Measurements from ENCODE around the gene AOX1.
"Not testable (repeated sequence)": the region's sequence is repeated elsewhere in the genome, so short reads cannot be mapped to it uniquely, and the experiment has no call there.

Gene AOX1

GRCh38 chr2:200624026-200624425 is 38.2 kb downstream of the AOX1 start:
- Histone ChIP-seq H3K4me3 (ENCODE audit: low read length) (no peak overlapping the region), H3K27me3 (ENCODE audit: insufficient read depth, low read length) (peaks cover 2% of the 10 kb centered on the region), H2AFZ (ENCODE audit: low read depth, low read length) (no peak overlapping the region), H3K4me1 (ENCODE audit: insufficient read depth, low read length) (no peaks in the 10 kb centered on the region), H3K9me3 (ENCODE audit: low read length) (no peaks in the 10 kb centered on the region), H3K36me3 (ENCODE audit: insufficient read depth, low read length) (no peaks in the 10 kb centered on the region)

GRCh38 chr2:200624658-200625057 is 38.8 kb downstream of the AOX1 start:
- Histone ChIP-seq H3K4me3 (ENCODE audit: low read length) (no peak overlapping the region), H3K9me3 (ENCODE audit: low read length) (no peaks in the 10 kb centered on the region), H3K36me3 (ENCODE audit: insufficient read depth, low read length) (no peaks in the 10 kb centered on the region), H3K27me3 (ENCODE audit: insufficient read depth, low read length) (peaks cover 2% of the 10 kb centered on the region), H3K4me1 (ENCODE audit: insufficient read depth, low read length) (no peaks in the 10 kb centered on the region), H2AFZ (ENCODE audit: low read depth, low read length) (no peak overlapping the region)

DNA sequence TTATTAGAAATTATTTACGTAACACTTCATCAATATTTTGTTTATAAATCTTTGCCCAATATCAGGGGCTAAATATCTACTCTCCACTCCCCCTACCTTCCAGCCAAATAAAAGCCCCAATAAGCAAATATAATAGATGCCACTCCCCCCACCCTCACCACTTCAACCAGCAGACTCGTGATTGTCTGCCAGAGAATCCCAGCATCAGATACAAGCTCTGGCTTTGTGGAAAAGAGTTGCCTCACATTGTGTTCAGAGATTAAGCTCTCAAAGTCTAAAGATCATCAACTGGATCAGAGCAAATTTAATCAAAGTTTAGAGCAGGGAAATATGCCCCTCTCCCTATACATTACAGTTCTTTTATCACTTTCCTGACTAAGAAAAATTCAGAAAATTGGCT is 39.5 kb downstream of the AOX1 start:
- H3K27me3 ChIP-seq (ENCODE audit: insufficient read depth, low read length) = peaks cover 4% of the 10 kb centered on the region
- no peak overlapping the region for H3K4me3 ChIP-seq (ENCODE audit: low read length)
- no peaks in the 10 kb centered on the region for H3K4me1 ChIP-seq (ENCODE audit: insufficient read depth, low read length)
- no peaks in the 10 kb centered on the region for H3K36me3 ChIP-seq (ENCODE audit: insufficient read depth, low read length)
- H2AFZ ChIP-seq (ENCODE audit: low read depth, low read length) = no peak overlapping the region
- H3K9me3 ChIP-seq (ENCODE audit: low read length) = no peaks in the 10 kb centered on the region

- no peaks in the 10 kb centered on the region for H3K36me3 ChIP-seq (ENCODE audit: insufficient read depth, low read length)
- no peaks in the 10 kb centered on the region for H3K4me1 ChIP-seq (ENCODE audit: insufficient read depth, low read length)
- no peaks in the 10 kb centered on the region for H3K9me3 ChIP-seq (ENCODE audit: low read length)
- no peak overlapping the region for H3K4me3 ChIP-seq (ENCODE audit: low read length)
- no peak overlapping the region for H2AFZ ChIP-seq (ENCODE audit: low read depth, low read length)
- H3K27me3 ChIP-seq (ENCODE audit: insufficient read depth, low read length) = peaks cover 4% of the 10 kb centered on the region
These were observed 40.1 kb downstream of the AOX1 start for GRCh38 chr2:200625958-200626363.

- peaks cover 4% of the 10 kb centered on the region for H3K27me3 ChIP-seq (ENCODE audit: insufficient read depth, low read length)
- no peaks in the 10 kb centered on the region for H3K36me3 ChIP-seq (ENCODE audit: insufficient read depth, low read length)
- H2AFZ ChIP-seq (ENCODE audit: low read depth, low read length) = no peak overlapping the region
- no peaks in the 10 kb centered on the region for H3K4me1 ChIP-seq (ENCODE audit: insufficient read depth, low read length)
- H3K9me3 ChIP-seq (ENCODE audit: low read length) = no peaks in the 10 kb centered on the region
- no peak overlapping the region for H3K4me3 ChIP-seq (ENCODE audit: low read length)
These were observed 41.4 kb downstream of the AOX1 start for GRCh38 chr2:200627110-200627770.

- not testable (repeated sequence) for H3K4me3 ChIP-seq (ENCODE audit: low read length); H3K36me3 ChIP-seq (ENCODE audit: insufficient read depth, low read length); H3K27me3 ChIP-seq (ENCODE audit: insufficient read depth, low read length); H3K9me3 ChIP-seq (ENCODE audit: low read length); H3K4me1 ChIP-seq (ENCODE audit: insufficient read depth, low read length); H2AFZ ChIP-seq (ENCODE audit: low read depth, low read length)
These were observed 42.6 kb downstream of the AOX1 start for GRCh38 chr2:200628461-200628860.

GRCh38 chr2:200631287-200631686 is 45.5 kb downstream of the AOX1 start:
- Histone ChIP-seq H3K4me3 (ENCODE audit: low read length) (no peak overlapping the region), H2AFZ (ENCODE audit: low read depth, low read length) (no peak overlapping the region), H3K9me3 (ENCODE audit: low read length) (no peaks in the 10 kb centered on the region), H3K4me1 (ENCODE audit: insufficient read depth, low read length) (no peaks in the 10 kb centered on the region), H3K27me3 (ENCODE audit: insufficient read depth, low read length) (peaks cover 4% of the 10 kb centered on the region), H3K36me3 (ENCODE audit: insufficient read depth, low read length) (no peaks in the 10 kb centered on the region)

DNA sequence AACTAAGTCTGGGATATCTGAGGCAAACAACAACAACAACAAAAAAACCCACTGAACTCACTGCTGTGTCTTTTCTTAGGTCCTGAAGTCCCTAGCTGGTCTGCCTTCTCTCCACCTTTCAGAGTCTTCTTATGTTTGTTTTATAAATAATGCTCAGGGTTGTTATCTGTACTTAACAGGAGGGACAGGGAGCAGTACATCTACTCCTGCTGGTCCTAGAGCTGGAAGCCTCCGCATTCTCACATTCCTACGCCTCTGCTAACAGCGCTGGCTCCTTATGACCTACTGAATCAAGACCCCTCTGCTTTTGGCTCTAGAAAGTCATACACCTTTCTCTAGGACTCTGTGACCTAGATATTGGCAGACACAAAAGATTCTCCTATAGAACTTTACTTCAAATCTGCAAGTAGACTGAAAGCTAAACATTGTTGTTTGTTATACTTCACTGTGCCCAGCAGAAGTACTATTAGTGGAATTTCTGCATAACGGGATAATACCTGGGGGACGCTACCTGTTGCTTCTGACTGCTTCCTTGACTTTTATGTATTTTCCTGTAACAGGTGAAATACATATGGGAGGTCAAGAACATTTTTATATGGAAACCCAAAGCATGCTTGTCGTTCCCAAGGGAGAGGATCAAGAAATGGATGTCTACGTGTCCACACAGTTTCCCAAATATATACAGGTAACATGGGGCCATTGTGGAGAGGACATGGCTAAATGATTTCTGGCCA is 48.6 kb downstream of the AOX1 start:
- H3K27me3 ChIP-seq (ENCODE audit: insufficient read depth, low read length) = peaks cover 2% of the 10 kb centered on the region
- no peaks in the 10 kb centered on the region for H3K4me1 ChIP-seq (ENCODE audit: insufficient read depth, low read length)
- no peak overlapping the region for H2AFZ ChIP-seq (ENCODE audit: low read depth, low read length)
- H3K9me3 ChIP-seq (ENCODE audit: low read length) = no peaks in the 10 kb centered on the region
- H3K36me3 ChIP-seq (ENCODE audit: insufficient read depth, low read length) = no peaks in the 10 kb centered on the region
- no peak overlapping the region for H3K4me3 ChIP-seq (ENCODE audit: low read length)

DNA sequence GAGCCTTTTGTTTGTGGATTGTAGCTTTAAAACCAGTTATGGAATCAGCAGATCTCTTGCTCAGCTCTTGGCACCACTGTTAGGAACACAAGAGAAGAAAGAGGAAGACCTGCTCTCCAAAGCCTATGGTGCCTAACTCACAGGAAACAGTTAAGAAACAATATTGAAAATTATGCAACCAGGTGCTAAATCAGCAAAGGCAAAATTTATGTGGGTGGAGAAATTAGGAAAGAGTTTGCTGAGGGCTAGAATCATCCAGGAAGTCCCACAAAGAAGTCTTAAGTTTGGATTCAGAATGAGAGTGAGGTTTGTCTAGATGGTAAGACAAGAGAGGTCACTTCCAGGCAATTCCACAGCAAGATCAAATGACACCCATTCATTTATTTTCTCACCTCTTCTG is 49.4 kb downstream of the AOX1 start:
- Histone ChIP-seq H3K4me1 (ENCODE audit: insufficient read depth, low read length) (no peaks in the 10 kb centered on the region), H3K9me3 (ENCODE audit: low read length) (no peaks in the 10 kb centered on the region), H3K36me3 (ENCODE audit: insufficient read depth, low read length) (no peaks in the 10 kb centered on the region)

GRCh38 chr2:200637901-200638300 is 52.1 kb downstream of the AOX1 start:
- Histone ChIP-seq H2AFZ (ENCODE audit: low read depth, low read length) (no peak overlapping the region), H3K27me3 (ENCODE audit: insufficient read depth, low read length) (no peaks in the 10 kb centered on the region), H3K36me3 (ENCODE audit: insufficient read depth, low read length) (no peaks in the 10 kb centered on the region), H3K4me1 (ENCODE audit: insufficient read depth, low read length) (no peaks in the 10 kb centered on the region), H3K4me3 (ENCODE audit: low read length) (no peak overlapping the region), H3K9me3 (ENCODE audit: low read length) (no peaks in the 10 kb centered on the region)

More for the DNA sequence above, 49.4 kb downstream of the AOX1 start:
- Histone ChIP-seq H3K4me3 (ENCODE audit: low read length) (no peak overlapping the region), H2AFZ (ENCODE audit: low read depth, low read length) (no peak overlapping the region), H3K27me3 (ENCODE audit: insufficient read depth, low read length) (no peaks in the 10 kb centered on the region)

GRCh38 chr2:200640176-200640575 is 54.4 kb downstream of the AOX1 start:
- Histone ChIP-seq H3K4me3 (ENCODE audit: low read length) (no peak overlapping the region), H3K27me3 (ENCODE audit: insufficient read depth, low read length) (no peaks in the 10 kb centered on the region), H3K36me3 (ENCODE audit: insufficient read depth, low read length) (no peaks in the 10 kb centered on the region), H3K4me1 (ENCODE audit: insufficient read depth, low read length) (no peaks in the 10 kb centered on the region), H2AFZ (ENCODE audit: low read depth, low read length) (no peak overlapping the region), H3K9me3 (ENCODE audit: low read length) (no peaks in the 10 kb centered on the region)

DNA sequence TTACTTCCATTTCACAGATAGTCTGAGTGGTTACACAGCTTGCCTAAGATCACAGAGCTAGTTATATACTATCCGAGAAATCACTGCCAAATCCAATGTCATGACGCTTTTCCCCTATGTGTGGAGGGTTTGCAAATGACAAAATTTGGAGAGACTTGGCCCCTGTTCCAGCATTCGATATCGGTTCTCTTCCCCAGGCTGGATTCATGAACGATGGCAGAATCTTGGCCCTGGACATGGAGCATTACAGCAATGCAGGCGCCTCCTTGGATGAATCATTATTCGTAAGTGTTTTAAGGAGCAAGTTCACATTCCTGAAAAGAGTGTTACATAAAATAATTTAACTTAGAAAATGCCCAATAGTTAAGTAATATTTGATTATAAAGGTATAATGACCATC is 55.1 kb downstream of the AOX1 start:
- Histone ChIP-seq H3K9me3 (ENCODE audit: low read length) (no peaks in the 10 kb centered on the region), H3K4me3 (ENCODE audit: low read length) (no peak overlapping the region), H3K36me3 (ENCODE audit: insufficient read depth, low read length) (no peaks in the 10 kb centered on the region), H2AFZ (ENCODE audit: low read depth, low read length) (no peak overlapping the region), H3K4me1 (ENCODE audit: insufficient read depth, low read length) (no peaks in the 10 kb centered on the region), H3K27me3 (ENCODE audit: insufficient read depth, low read length) (no peaks in the 10 kb centered on the region)

DNA sequence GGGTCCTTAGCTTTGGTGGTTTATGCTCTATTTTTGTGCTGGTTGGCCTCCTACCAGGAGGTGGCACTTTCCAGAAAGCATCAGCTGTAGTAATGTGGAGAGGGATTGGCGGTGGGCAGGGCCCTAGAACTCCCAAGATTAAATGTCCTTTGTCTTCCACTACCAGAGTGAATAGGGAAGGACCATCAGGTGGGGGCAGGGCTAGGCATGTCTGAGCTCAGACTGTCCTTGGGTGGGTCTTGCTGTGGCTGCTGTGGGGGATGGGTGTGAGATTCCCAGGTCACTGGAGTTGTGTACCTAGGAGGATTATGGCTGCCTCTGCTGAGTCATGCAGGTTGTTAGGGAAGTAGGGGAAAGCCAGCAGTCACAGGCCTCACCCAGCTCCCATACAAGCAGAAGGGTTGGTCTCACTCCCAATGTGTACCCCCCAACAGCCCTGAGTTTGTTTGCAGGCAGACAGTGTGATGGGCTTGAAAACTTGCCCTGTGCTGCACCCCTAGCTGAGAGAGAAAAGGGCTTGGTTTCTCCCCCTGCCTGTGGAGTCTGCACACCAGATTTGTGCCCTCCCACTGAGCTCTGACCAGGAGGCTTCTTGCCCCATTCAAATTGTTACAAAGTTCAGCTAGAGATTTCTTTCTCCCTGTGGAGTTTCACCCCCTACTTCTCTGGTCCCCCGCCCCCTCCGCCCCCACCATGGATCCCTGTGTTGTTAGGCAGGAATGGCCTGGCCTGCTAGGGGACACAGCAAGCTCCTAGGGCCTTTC is 62.9 kb downstream of the AOX1 start:
- H3K4me3 ChIP-seq (ENCODE audit: low read length); H3K27me3 ChIP-seq (ENCODE audit: insufficient read depth, low read length); H3K36me3 ChIP-seq (ENCODE audit: insufficient read depth, low read length); H3K4me1 ChIP-seq (ENCODE audit: insufficient read depth, low read length); H3K9me3 ChIP-seq (ENCODE audit: low read length): not testable (repeated sequence)
- H2AFZ ChIP-seq (ENCODE audit: low read depth, low read length) = peak overlapping the region; percentile 10

All from neuron (in vitro differentiated cells).